ENCODE data around the gene PUM1. TPM values are rescaled to one million over a fixed set of nuclear protein-coding genes. Genes with fewer than 3 reads are reported as not detected.
A peak's percentile ranks its signal among the peaks of the same experiment; 100 is the strongest.

PUM1 gene
- total RNA-seq, 1 experiment from 2014 or later, result 109 TPM

DNA sequence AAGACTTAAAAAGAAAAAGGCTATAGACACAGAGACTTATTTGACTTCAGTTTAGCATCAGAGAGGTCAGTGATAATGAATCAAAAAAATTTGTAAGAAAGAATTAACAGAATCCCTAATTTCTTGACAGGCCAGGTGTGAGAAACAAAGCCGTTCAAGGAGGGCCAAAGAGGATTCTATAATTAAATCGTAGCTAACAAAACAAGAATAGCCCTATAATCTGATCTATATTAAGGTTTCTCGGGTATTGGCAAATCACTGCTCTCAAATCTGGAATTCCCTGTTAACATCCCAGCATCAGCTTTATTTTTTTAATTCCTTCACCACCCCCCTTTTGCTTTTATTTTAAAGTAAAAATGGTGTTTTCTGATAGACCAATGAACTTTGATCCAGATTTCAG is 60.3 kb downstream of the PUM1 start:
- ATAC-seq (no peak), DNase-seq (ENCODE audit: low read depth, low spot score) (no peak)
- Histone ChIP-seq H3K27me3 (ENCODE audit: control insufficient read depth, insufficient read depth, low read length) (no peaks in the 10 kb centered on the region), H3K4me3 (ENCODE audit: low read depth in 2 of 2, low read length in 2 of 2) (no peak overlapping the region), H3K4me1 (ENCODE audit: control insufficient read depth, insufficient read depth, low read length) (peaks cover 8% of the 10 kb centered on the region; the same call in 1 of the 2 replicates), H3K27ac (ENCODE audit: low read length) (no peak overlapping the region), H3K36me3 (ENCODE audit: control insufficient read depth, insufficient read depth, low read length) (peaks cover 25% of the 10 kb centered on the region), H3K9me3 (ENCODE audit: control insufficient read depth, insufficient read depth, low read depth, low read length) (no peaks in the 10 kb centered on the region)
- intact Hi-C loops (cut with micrococcal nuclease; ENCODE audit: unreplicated experiment) (no loop called here), in situ Hi-C loops (cut with HindIII; ENCODE audit: low pct_unique_long_range_greater_than_20kb, low sequenced_read_pairs) (no loop called here)
- BruUV-seq (replicated peaks), result TSS peak; percentile 24
- CTCF ChIA-PET, result interaction anchor here (1.0 kb wide), 1 partner anchor 20 kb away, joined by 3 read pairs; no protein-coding TSS in a partner anchor
- no peak for TF ChIP-seq SIN3A (IDR thresholded peaks at IDR 0.05; ENCODE audit: borderline replicate concordance, insufficient read depth, low read depth, low read length)
- TF ChIP-seq POLR2AphosphoS5 (IDR thresholded peaks at IDR 0.05; ENCODE audit: low read depth, low read length), result no peak
- TF ChIP-seq, protein P1, sequence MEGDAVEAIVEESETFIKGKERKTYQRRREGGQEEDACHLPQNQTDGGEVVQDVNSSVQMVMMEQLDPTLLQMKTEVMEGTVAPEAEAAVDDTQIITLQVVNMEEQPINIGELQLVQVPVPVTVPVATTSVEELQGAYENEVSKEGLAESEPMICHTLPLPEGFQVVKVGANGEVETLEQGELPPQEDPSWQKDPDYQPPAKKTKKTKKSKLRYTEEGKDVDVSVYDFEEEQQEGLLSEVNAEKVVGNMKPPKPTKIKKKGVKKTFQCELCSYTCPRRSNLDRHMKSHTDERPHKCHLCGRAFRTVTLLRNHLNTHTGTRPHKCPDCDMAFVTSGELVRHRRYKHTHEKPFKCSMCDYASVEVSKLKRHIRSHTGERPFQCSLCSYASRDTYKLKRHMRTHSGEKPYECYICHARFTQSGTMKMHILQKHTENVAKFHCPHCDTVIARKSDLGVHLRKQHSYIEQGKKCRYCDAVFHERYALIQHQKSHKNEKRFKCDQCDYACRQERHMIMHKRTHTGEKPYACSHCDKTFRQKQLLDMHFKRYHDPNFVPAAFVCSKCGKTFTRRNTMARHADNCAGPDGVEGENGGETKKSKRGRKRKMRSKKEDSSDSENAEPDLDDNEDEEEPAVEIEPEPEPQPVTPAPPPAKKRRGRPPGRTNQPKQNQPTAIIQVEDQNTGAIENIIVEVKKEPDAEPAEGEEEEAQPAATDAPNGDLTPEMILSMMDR (IDR thresholded peaks at IDR 0.05), result no peak
- no peak for TF ChIP-seq TCF7L2 (IDR thresholded peaks at IDR 0.05; ENCODE audit: low read depth, low read length)
- TF ChIP-seq, protein P2, sequence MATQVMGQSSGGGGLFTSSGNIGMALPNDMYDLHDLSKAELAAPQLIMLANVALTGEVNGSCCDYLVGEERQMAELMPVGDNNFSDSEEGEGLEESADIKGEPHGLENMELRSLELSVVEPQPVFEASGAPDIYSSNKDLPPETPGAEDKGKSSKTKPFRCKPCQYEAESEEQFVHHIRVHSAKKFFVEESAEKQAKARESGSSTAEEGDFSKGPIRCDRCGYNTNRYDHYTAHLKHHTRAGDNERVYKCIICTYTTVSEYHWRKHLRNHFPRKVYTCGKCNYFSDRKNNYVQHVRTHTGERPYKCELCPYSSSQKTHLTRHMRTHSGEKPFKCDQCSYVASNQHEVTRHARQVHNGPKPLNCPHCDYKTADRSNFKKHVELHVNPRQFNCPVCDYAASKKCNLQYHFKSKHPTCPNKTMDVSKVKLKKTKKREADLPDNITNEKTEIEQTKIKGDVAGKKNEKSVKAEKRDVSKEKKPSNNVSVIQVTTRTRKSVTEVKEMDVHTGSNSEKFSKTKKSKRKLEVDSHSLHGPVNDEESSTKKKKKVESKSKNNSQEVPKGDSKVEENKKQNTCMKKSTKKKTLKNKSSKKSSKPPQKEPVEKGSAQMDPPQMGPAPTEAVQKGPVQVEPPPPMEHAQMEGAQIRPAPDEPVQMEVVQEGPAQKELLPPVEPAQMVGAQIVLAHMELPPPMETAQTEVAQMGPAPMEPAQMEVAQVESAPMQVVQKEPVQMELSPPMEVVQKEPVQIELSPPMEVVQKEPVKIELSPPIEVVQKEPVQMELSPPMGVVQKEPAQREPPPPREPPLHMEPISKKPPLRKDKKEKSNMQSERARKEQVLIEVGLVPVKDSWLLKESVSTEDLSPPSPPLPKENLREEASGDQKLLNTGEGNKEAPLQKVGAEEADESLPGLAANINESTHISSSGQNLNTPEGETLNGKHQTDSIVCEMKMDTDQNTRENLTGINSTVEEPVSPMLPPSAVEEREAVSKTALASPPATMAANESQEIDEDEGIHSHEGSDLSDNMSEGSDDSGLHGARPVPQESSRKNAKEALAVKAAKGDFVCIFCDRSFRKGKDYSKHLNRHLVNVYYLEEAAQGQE (IDR thresholded peaks at IDR 0.05; ENCODE audit: insufficient read depth in 1 of 2, low read depth in 2 of 2, low read length in 1 of 2), result no peak
- POLR2A ChIA-PET, result interaction anchor here (0.6 kb wide), 1 partner anchor 55 kb away, joined by 3 read pairs; no protein-coding TSS in a partner anchor

DNA sequence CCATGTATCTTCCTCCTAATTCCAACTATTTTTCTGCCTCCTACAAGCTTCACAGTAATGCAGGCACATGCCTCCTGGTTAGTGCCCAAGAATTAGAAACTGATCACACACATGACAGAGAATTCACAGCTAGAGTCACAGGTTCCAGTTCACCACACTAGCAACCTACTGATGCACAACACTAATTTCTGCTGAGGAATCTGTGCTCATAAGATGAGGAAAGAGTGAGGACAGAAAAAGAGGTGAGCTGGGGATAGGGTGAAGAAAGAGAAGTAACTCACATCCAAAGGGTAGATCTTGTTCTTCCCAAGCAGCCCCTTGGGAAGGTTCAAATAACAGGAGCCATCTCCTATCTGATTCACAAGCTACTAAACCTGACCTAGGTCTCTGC is 61.3 kb downstream of the PUM1 start:
- no peak for TF ChIP-seq SIN3A (IDR thresholded peaks at IDR 0.05; ENCODE audit: borderline replicate concordance, insufficient read depth, low read depth, low read length)
- no peak for TF ChIP-seq POLR2AphosphoS5 (IDR thresholded peaks at IDR 0.05; ENCODE audit: low read depth, low read length)
- Histone ChIP-seq H3K4me3 (ENCODE audit: low read depth in 2 of 2, low read length in 2 of 2) (no peak overlapping the region), H3K36me3 (ENCODE audit: control insufficient read depth, insufficient read depth, low read length) (peaks cover 28% of the 10 kb centered on the region), H3K27ac (ENCODE audit: low read length) (no peak overlapping the region), H3K4me1 (ENCODE audit: control insufficient read depth, insufficient read depth, low read length) (peaks cover 8% of the 10 kb centered on the region; the same call in 1 of the 2 replicates), H3K27me3 (ENCODE audit: control insufficient read depth, insufficient read depth, low read length) (no peaks in the 10 kb centered on the region), H3K9me3 (ENCODE audit: control insufficient read depth, insufficient read depth, low read depth, low read length) (no peaks in the 10 kb centered on the region)
- DNase-seq (ENCODE audit: low read depth, low spot score), result no peak
- BruUV-seq (replicated peaks), result no TSS peak
- ATAC-seq, result no peak
- in situ Hi-C loops (cut with HindIII; ENCODE audit: low pct_unique_long_range_greater_than_20kb, low sequenced_read_pairs), result no loop called here
- CTCF ChIA-PET, result no interaction called here
- intact Hi-C loops (cut with micrococcal nuclease; ENCODE audit: unreplicated experiment), result no loop called here
- POLR2A ChIA-PET, result no interaction called here

DNA sequence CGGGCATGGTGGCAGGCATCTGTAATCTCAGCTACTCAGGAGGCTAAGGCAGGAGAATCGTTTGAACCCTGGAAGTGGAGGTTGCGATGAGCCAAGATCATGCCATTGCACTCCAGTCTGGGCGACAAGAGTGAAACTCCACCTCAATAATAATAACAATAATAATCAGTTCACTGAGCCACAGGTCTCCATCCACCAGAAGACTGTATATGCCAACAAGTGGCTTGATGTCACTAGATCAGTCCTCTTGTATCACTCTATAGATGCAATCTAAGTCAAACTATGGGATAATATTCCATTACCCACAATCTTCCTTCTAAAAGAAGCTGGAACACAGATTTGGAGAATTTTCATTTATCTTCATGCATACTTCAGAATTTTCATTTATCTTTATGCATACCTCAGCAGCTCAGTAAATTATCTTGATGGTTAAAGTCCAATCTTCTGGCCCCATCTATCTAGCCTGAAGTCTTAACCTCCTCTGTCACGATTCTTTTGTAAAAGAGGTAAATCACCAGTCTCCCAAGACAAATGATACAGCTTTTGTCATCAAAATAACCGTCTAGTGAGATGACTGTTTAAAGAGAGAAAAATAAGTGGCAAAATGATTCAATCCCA is 61.8 kb downstream of the PUM1 start:
- in situ Hi-C loops (cut with HindIII; ENCODE audit: low pct_unique_long_range_greater_than_20kb, low sequenced_read_pairs), result no loop called here
- H3K36me3 ChIP-seq (ENCODE audit: control insufficient read depth, insufficient read depth, low read length), result peaks cover 28% of the 10 kb centered on the region
- no peaks in the 10 kb centered on the region for H3K9me3 ChIP-seq (ENCODE audit: control insufficient read depth, insufficient read depth, low read depth, low read length)
- H3K27ac ChIP-seq (ENCODE audit: low read length), result no peak overlapping the region
- POLR2A ChIA-PET, result no interaction called here
- H3K4me1 ChIP-seq (ENCODE audit: control insufficient read depth, insufficient read depth, low read length), result peaks cover 8% of the 10 kb centered on the region; the same call in 1 of the 2 replicates
- no peak for TF ChIP-seq POLR2AphosphoS5 (IDR thresholded peaks at IDR 0.05; ENCODE audit: low read depth, low read length)
- TF ChIP-seq, protein P1 (IDR thresholded peaks at IDR 0.05), result no peak
- no peak for TF ChIP-seq TCF7L2 (IDR thresholded peaks at IDR 0.05; ENCODE audit: low read depth, low read length)
- TF ChIP-seq SIN3A (IDR thresholded peaks at IDR 0.05; ENCODE audit: borderline replicate concordance, insufficient read depth, low read depth, low read length), result no peak
- TF ChIP-seq, protein P2 (IDR thresholded peaks at IDR 0.05; ENCODE audit: insufficient read depth in 1 of 2, low read depth in 2 of 2, low read length in 1 of 2), result no peak
- BruUV-seq (replicated peaks), result no TSS peak
- no peaks in the 10 kb centered on the region for H3K27me3 ChIP-seq (ENCODE audit: control insufficient read depth, insufficient read depth, low read length)
- DNase-seq (ENCODE audit: low read depth, low spot score), result no peak
- H3K4me3 ChIP-seq (ENCODE audit: low read depth in 2 of 2, low read length in 2 of 2), result no peak overlapping the region
- no peak for ATAC-seq
- intact Hi-C loops (cut with micrococcal nuclease; ENCODE audit: unreplicated experiment), result no loop called here
- CTCF ChIA-PET, result no interaction called here

Measured in Panc1 (cell line).